ENCODE data around the gene DPP6. TPM values are rescaled to one million over a fixed set of nuclear protein-coding genes. Genes with fewer than 3 reads are reported as not detected.

Gene DPP6
- total RNA-seq, 2 donors from 2014 or later = 0.99 to 1.8 TPM

DNA sequence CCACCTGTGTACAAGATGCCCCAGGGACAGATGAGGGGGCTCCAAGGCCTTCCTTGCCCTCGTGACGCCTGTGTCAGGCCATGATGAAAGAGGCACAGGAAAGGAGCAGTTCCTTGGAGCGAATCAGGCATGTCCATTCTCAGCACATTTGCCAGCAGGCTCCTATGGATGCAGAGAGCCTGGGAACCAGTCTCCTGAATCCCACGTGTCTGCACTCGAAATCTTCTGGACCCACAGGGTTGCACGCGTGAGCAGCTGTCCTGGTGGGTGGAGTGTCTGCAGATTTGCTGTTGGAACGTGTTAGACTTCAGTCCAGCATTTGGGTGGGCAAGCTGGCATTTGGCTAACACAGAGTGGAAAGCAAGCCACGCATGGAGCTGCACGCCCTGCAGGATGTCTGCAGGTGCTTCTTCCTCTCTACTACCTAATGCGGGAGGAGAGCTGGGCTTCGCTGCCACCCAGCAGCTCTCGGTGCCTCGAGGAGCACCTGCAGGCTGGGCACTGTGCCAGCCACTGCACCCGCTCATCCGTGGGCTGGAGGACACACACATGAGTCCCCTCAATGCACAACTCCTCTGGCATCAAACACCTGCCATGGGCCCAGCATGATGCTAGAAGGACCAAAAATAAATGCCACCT, 810.1 kb downstream of the DPP6 start:
- 67 to 72% methylated on average over 8 to 16 of the region's 16 CpGs for WGBS, 2 donors
- Histone ChIP-seq H3K4me3 (no peak overlapping the region), H3K27me3 (no peaks in the 10 kb centered on the region), H3K9me3 (no peaks in the 10 kb centered on the region), H3K27ac (no peak overlapping the region), H3K4me1 (no peaks in the 10 kb centered on the region), H3K36me3 (replicated peaks in 1 of 2; ENCODE audit: insufficient read depth in 1 of 2, low read depth in 2 of 2) (no peaks in the 10 kb centered on the region)
- intact Hi-C loops (cut with DNase I) = loop anchor here (10.0 kb wide), 1 partner anchor 57 kb away; no protein-coding TSS in a partner anchor
- ATAC-seq (no peak), DNase-seq (no peak)
- TF ChIP-seq POLR2A (IDR thresholded peaks at IDR 0.05) = no peak
- TF ChIP-seq, protein P1, sequence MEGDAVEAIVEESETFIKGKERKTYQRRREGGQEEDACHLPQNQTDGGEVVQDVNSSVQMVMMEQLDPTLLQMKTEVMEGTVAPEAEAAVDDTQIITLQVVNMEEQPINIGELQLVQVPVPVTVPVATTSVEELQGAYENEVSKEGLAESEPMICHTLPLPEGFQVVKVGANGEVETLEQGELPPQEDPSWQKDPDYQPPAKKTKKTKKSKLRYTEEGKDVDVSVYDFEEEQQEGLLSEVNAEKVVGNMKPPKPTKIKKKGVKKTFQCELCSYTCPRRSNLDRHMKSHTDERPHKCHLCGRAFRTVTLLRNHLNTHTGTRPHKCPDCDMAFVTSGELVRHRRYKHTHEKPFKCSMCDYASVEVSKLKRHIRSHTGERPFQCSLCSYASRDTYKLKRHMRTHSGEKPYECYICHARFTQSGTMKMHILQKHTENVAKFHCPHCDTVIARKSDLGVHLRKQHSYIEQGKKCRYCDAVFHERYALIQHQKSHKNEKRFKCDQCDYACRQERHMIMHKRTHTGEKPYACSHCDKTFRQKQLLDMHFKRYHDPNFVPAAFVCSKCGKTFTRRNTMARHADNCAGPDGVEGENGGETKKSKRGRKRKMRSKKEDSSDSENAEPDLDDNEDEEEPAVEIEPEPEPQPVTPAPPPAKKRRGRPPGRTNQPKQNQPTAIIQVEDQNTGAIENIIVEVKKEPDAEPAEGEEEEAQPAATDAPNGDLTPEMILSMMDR (IDR thresholded peaks at IDR 0.05) = no peak

DNA sequence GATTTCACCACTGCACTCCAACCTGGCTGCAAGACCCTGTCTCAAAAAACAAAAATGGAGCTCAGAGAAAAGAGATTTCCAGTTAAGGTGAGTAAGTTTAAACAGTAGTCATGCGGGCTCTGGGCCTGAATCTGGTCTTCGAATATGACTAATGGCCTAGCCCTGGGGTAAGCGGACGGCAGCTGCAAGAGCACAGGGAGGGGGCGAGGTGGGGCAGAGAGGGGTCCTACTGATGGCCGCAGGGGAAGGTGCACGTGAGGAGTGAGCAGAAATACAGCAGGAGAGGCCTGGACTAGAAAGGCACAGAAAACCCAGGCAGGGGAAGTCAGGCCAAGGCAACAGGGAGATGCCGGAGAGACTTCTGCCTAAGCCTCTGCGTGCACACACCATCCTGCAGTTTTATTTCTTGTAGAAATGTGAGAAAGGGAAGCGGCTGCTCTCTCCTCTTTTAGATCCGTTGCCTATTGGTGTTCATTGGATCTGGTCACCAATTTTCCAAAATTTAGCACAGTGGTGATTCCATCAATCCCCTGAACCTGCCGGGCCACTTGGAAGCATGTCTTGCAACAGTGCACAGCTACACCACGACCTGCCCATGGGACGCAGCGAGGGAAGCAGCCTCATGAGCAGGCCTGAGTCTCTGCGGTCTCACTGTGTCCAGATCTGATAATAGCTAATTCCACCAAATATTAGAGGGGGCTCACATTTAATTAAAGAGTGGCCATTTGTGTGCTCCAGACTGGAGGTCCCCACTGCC, 811.7 kb downstream of the DPP6 start:
- no peak overlapping the region for H3K4me3 ChIP-seq
- H3K27ac ChIP-seq = no peak overlapping the region
- 82 to 89% methylated on average over 16 of the region's 16 CpGs for WGBS, 2 donors
- ATAC-seq = no peak
- TF ChIP-seq, protein P1 (IDR thresholded peaks at IDR 0.05) = no peak
- TF ChIP-seq POLR2A (IDR thresholded peaks at IDR 0.05) = no peak
- DNase-seq = no peak
- no peaks in the 10 kb centered on the region for H3K4me1 ChIP-seq
- no peaks in the 10 kb centered on the region for H3K27me3 ChIP-seq
- no peaks in the 10 kb centered on the region for H3K36me3 ChIP-seq (replicated peaks in 1 of 2; ENCODE audit: insufficient read depth in 1 of 2, low read depth in 2 of 2)
- intact Hi-C loops (cut with DNase I) = loop anchor here (10.0 kb wide), 1 partner anchor 59 kb away; no protein-coding TSS in a partner anchor
- no peaks in the 10 kb centered on the region for H3K9me3 ChIP-seq

DNA sequence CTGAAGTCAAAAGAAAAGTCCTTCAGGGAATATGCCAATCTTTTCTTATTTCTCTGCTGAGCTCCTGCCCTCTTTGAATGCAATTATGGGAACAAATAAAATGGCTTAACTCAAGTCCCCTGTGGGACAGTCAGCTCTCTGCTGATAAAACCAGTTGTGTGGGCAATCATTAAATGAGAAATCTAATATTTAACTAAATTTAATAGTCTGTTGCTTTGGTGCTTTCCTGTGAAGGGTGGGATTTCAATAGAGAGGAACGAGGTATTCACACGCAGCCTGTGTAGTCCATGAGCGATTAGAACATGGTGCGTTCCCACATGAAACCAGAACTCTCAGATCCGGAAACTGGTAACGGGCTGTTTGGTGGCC, 812.3 kb downstream of the DPP6 start:
- H3K27ac ChIP-seq = no peak overlapping the region

GRCh38 chr7:154865984-154866685, 813.9 kb downstream of the DPP6 start:
- Histone ChIP-seq H3K27me3 (no peaks in the 10 kb centered on the region), H3K36me3 (replicated peaks in 1 of 2; ENCODE audit: insufficient read depth in 1 of 2, low read depth in 2 of 2) (no peaks in the 10 kb centered on the region), H3K27ac (no peak overlapping the region), H3K4me3 (no peak overlapping the region), H3K4me1 (no peaks in the 10 kb centered on the region), H3K9me3 (no peaks in the 10 kb centered on the region)
- TF ChIP-seq, protein P1 (IDR thresholded peaks at IDR 0.05) = no peak
- no peak for TF ChIP-seq POLR2A (IDR thresholded peaks at IDR 0.05)
- 83 to 91% methylated on average over 14 of the region's 14 CpGs for WGBS, 2 donors
- no peak for DNase-seq
- ATAC-seq = no peak
- intact Hi-C loops (cut with DNase I) = loop anchor here (10.0 kb wide), 1 partner anchor 61 kb away; no protein-coding TSS in a partner anchor

More for the DNA sequence above, 812.3 kb downstream of the DPP6 start:
- Histone ChIP-seq H3K4me3 (no peak overlapping the region), H3K4me1 (no peaks in the 10 kb centered on the region), H3K27me3 (no peaks in the 10 kb centered on the region), H3K9me3 (no peaks in the 10 kb centered on the region), H3K36me3 (replicated peaks in 1 of 2; ENCODE audit: insufficient read depth in 1 of 2, low read depth in 2 of 2) (no peaks in the 10 kb centered on the region)
- intact Hi-C loops (cut with DNase I) = loop anchor here (10.0 kb wide), 1 partner anchor 60 kb away; no protein-coding TSS in a partner anchor
- 62 to 69% methylated on average over 6 of the region's 6 CpGs for WGBS, 2 donors
- TF ChIP-seq POLR2A (IDR thresholded peaks at IDR 0.05) = no peak
- TF ChIP-seq, protein P1 (IDR thresholded peaks at IDR 0.05) = no peak
- ATAC-seq (no peak), DNase-seq (no peak)
